HepG2 (cell line): ENCODE results near the gene PGAP3. TPM values are rescaled to one million over a fixed set of nuclear protein-coding genes. Genes with fewer than 3 reads are reported as not detected.

Experiments
- ATAC-seq: fragments of 200-7000 bp; cut with Tn5 transposase; 3 replicates; pipeline ENCODE4 v1.9.1; 2020; ENCODE audit warnings: mild to moderate bottlenecking, moderate library complexity
- BruUV-seq: library from RNA; stranded (reverse); fragments of 400-500 nt; replicated peaks from 2 replicates; lab custom pipeline; 2021; lab: Mats Ljungman, UMichigan
- CTCF ChIA-PET: fragments of 300-600 bp; formaldehyde crosslinking; extraction: SDS; loops from one replicate; lab custom pipeline; 2021; ENCODE audit warnings: low total read pairs, inconsistent platforms, low intra/inter-chr PET ratio; lab: Yijun Ruan, JAX
- POLR2A ChIA-PET: fragments of 350-600 bp; sonication (Branson Sonifier 250); formaldehyde crosslinking; loops from one replicate; lab custom pipeline; 2020; ENCODE audit warnings: antibody characterized with exemption, inconsistent platforms; lab: Yijun Ruan, JAX
- DNase-seq: peaks from one replicate; pipeline ENCODE4 v3.0.0-alpha.2; 2015; ENCODE audit warnings: low spot score
- FAIRE-seq: peaks from 3 replicates; lab custom pipeline; 2011; peaks lifted over from hg19 to GRCh38; lab: Jason Lieb, UNC
- H2AFZ ChIP-seq: one replicate; pipeline ENCODE4 v1.6.1; 2011; ENCODE audit warnings: low read length, inconsistent platforms
- H3K27ac ChIP-seq: fragments of 300-600 bp; 3 replicates; pipeline ENCODE4 v1.8.0; 2011; ENCODE audit warnings: mixed run types, mild to moderate bottlenecking, mixed read lengths, low read length, inconsistent platforms; ENCODE audit not compliant: insufficient read depth; ENCODE audit errors: extremely low read length
- H3K27me3 ChIP-seq, 2 experiments: fragments of 200-600 bp in 1 of 2; 2 replicates in 1 of 2; 3 replicates in 1 of 2; pipeline versions ENCODE4 v1.6.0 to v1.8.0; 2011; ENCODE audit warnings: low read length in 2 of 2, mild to moderate bottlenecking in 2 of 2, moderate library complexity in 2 of 2, inconsistent platforms in 1 of 2; ENCODE audit not compliant: insufficient read depth in 2 of 2, control insufficient read depth in 1 of 2
- H3K36me3 ChIP-seq, 2 experiments: fragments of 200-600 bp in 1 of 2; replicated peaks in 1 of 2; 2 replicates in 1 of 2; 3 replicates in 1 of 2; pipeline versions ENCODE4 v1.5.1 to v1.8.0; 2011; ENCODE audit warnings: low read length in 2 of 2, inconsistent platforms in 1 of 2; ENCODE audit not compliant: insufficient read depth in 2 of 2, control insufficient read depth in 1 of 2
- H3K4me1 ChIP-seq: 2 replicates; pipeline ENCODE4 v1.5.1; 2012; ENCODE audit warnings: low read length, inconsistent platforms; ENCODE audit not compliant: insufficient read depth
- H3K4me2 ChIP-seq: 2 replicates; pipeline ENCODE4 v1.6.0; 2011; ENCODE audit warnings: low read depth, low read length, inconsistent platforms
- H3K4me3 ChIP-seq, 3 experiments: fragments of 200-600 bp in 1 of 3; sonication (generic), shearing (Covaris generic) in 1 of 3; replicated peaks in 1 of 3; 2 replicates each; pipeline ENCODE4 v1.5.1; 2011 to 2016; ENCODE audit warnings: low read length in 3 of 3, inconsistent platforms in 2 of 3, low read depth in 2 of 3, mild to moderate bottlenecking in 2 of 3, control low read depth in 1 of 3, mixed read lengths in 1 of 3; ENCODE audit not compliant: insufficient read depth in 1 of 3
- H3K79me2 ChIP-seq: one replicate; pipeline ENCODE4 v1.6.1; 2011; ENCODE audit warnings: low read length, inconsistent platforms; ENCODE audit not compliant: insufficient read depth
- H3K9ac ChIP-seq: 2 replicates; pipeline ENCODE4 v1.6.0; 2011; ENCODE audit warnings: mild to moderate bottlenecking, low read depth, low read length, inconsistent platforms; ENCODE audit not compliant: insufficient read depth
- H3K9me3 ChIP-seq: 2 replicates; pipeline ENCODE4 v1.5.1; 2012; ENCODE audit warnings: mild to moderate bottlenecking, low read length
- H4K20me1 ChIP-seq: 2 replicates; pipeline ENCODE4 v1.6.0; 2011; ENCODE audit warnings: inconsistent platforms, mild to moderate bottlenecking, low read length, moderate library complexity; ENCODE audit not compliant: insufficient read depth
- AGO2 ChIP-seq: fragments of 200-400 bp; formaldehyde crosslinking; optimal IDR thresholded peaks from 2 replicates; pipeline ENCODE3; 2017; ENCODE audit warnings: mild to moderate bottlenecking, low read depth, low read length, moderate library complexity
- DZIP1 ChIP-seq: sonication (generic); formaldehyde crosslinking; IDR thresholded peaks from 2 replicates; pipeline ENCODE4 v1.5.0; 2020; ENCODE audit warnings: mild to moderate bottlenecking, missing genetic modification reagents
- MBNL3 ChIP-seq: fragments of 250-450 bp; sonication (Bioruptor Pico); conservative IDR thresholded peaks from 2 replicates; pipeline ENCODE4 v1.8.0; 2022; ENCODE audit warnings: mild to moderate bottlenecking, inconsistent platforms
- ZBTB10 ChIP-seq: sonication (generic); formaldehyde crosslinking; IDR thresholded peaks from 2 replicates; pipeline ENCODE4 v1.4.0; 2020; ENCODE audit warnings: missing genetic modification reagents, borderline replicate concordance
- ZFP36 ChIP-seq: fragments of 150-350 bp; IDR thresholded peaks from 2 replicates; pipeline ENCODE4 v1.6.1; 2018; ENCODE audit warnings: borderline replicate concordance, low read length, low read depth; ENCODE audit not compliant: partially characterized antibody
- ZNF296 ChIP-seq: sonication (generic); formaldehyde crosslinking; conservative IDR thresholded peaks from 2 replicates; pipeline ENCODE4 v1.5.0; 2020; ENCODE audit warnings: mild to moderate bottlenecking, missing genetic modification reagents
- ZZZ3 ChIP-seq: sonication (generic); formaldehyde crosslinking; IDR thresholded peaks from 2 replicates; pipeline ENCODE4 v1.4.0; 2020; ENCODE audit warnings: missing genetic modification reagents, mild to moderate bottlenecking, borderline replicate concordance
- WGBS: methylation state at CpG from one replicate; pipeline ENCODE4 v1.1.6; 2017; ENCODE audit warnings: low lambda C conversion rate; 5-methylcytosine and 5-hydroxymethylcytosine counted together
- in situ Hi-C: cut with HindIII; loops from 2 replicates; pipeline ENCODE4 v1.10.0; 2017; ENCODE audit warnings: low pct_unique_long_range_greater_than_20kb; ENCODE audit not compliant: extremely low pct_ligation_motif_present
- intact Hi-C: fragments of 100-400 bp; cut with micrococcal nuclease; formaldehyde crosslinking; loops from one replicate; pipeline ENCODE4 v1.10.0; 2022; ENCODE audit not compliant: unreplicated experiment
- polyA plus RNA-seq, 8 experiments: library from polyadenylated mRNA; depleted of rRNA in 3 of 8; stranded (reverse) in 7 of 8; unstranded in 1 of 8; fragments of >200 nt; fragmentation: Illumina TruSeq in 4 of 8; extraction: Trizol in 4 of 8; gene quantifications; 2 replicates each; pipeline versions ENCODE4 v1.2.1 to v1.2.3, GENCODE V29; 2011 to 2016; ENCODE audit warnings: low read depth in 4 of 8, missing spikeins in 1 of 8, mixed read lengths in 1 of 8; ENCODE audit not compliant: insufficient read depth in 1 of 8
- total RNA-seq, 5 experiments: library from RNA; depleted of rRNA; stranded (reverse); fragments of >200 nt; fragmentation: Illumina TruSeq; extraction: Trizol; gene quantifications; 2 replicates each; pipeline ENCODE4 v1.2.3, GENCODE V29; 2016; ENCODE audit warnings: low read depth in 1 of 5
- TF ChIP-seq, protein P1 (sequence below): sonication (generic); formaldehyde crosslinking; conservative IDR thresholded peaks from 2 replicates; pipeline ENCODE4 v1.8.1; 2023; ENCODE audit warnings: missing genetic modification reagents
- TF ChIP-seq, protein P2 (sequence below): sonication (generic); formaldehyde crosslinking; IDR thresholded peaks from 2 replicates; pipeline ENCODE4 v1.8.1; 2022; ENCODE audit warnings: low read depth, mild to moderate bottlenecking, missing genetic modification reagents

Gene PGAP3
- total and polyA plus RNA-seq, 2 of the 13 experiments (the other 11 are each of a cell fraction or from before 2014, with no cell fraction given): 11.9 to 14.6 TPM

DNA sequence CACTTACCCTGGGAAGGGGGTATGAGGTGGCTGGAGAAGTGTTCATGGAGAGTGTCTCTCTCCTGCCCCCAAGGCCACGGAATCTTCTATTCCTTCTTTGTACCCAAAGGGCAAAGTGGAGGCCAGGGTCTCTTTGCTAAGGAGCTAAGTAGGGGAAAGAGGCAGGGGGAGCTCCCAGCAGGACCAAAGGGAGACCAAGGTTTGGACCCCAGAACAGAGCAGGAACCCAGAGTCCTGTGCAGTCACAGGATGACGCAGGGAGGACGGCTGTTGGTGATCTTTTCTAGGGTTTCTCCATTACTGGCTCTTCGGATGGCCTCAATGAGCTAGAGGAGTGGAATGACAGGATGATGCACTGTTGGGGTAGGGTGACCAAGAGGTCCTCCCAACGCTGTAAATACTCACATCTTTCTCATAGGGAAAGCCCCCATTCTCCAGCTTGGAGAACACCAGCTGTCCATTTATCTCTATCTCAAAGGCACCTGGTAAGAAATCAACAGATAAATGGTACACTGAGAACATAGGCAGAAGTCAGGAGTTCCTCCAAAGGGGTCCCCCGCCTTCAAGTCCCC, 41.5 kb upstream of the PGAP3 start (continued):
- TF ChIP-seq ZZZ3 (CRISPR knock-in tag): no peak
- TF ChIP-seq MBNL3 (CRISPR knock-in tag): no peak
- TF ChIP-seq ZNF296 (CRISPR knock-in tag): 0 out of 2 replicates have a peak, but pooled peaks have one; percentile 33
- TF ChIP-seq, protein P1, sequence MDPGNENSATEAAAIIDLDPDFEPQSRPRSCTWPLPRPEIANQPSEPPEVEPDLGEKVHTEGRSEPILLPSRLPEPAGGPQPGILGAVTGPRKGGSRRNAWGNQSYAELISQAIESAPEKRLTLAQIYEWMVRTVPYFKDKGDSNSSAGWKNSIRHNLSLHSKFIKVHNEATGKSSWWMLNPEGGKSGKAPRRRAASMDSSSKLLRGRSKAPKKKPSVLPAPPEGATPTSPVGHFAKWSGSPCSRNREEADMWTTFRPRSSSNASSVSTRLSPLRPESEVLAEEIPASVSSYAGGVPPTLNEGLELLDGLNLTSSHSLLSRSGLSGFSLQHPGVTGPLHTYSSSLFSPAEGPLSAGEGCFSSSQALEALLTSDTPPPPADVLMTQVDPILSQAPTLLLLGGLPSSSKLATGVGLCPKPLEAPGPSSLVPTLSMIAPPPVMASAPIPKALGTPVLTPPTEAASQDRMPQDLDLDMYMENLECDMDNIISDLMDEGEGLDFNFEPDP (CRISPR knock-in tag): 0 out of 2 replicates have a peak, but pooled peaks have one; percentile 45
- TF ChIP-seq ZBTB10: no peak

DNA sequence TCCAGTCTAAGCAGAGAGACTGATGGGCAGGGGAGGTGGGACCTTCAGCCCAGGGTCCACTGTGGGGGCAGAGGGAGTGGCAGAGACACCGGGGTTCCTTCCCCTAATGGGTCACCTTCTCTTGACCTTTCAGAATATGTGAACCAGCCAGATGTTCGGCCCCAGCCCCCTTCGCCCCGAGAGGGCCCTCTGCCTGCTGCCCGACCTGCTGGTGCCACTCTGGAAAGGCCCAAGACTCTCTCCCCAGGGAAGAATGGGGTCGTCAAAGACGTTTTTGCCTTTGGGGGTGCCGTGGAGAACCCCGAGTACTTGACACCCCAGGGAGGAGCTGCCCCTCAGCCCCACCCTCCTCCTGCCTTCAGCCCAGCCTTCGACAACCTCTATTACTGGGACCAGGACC, 39.7 kb upstream of the PGAP3 start:
- in situ Hi-C loops: no loop called here
- no TSS peak for BruUV-seq
- TF ChIP-seq DZIP1 (CRISPR knock-in tag): no peak
- peak; percentile 90 for TF ChIP-seq AGO2
- TF ChIP-seq, protein P2, sequence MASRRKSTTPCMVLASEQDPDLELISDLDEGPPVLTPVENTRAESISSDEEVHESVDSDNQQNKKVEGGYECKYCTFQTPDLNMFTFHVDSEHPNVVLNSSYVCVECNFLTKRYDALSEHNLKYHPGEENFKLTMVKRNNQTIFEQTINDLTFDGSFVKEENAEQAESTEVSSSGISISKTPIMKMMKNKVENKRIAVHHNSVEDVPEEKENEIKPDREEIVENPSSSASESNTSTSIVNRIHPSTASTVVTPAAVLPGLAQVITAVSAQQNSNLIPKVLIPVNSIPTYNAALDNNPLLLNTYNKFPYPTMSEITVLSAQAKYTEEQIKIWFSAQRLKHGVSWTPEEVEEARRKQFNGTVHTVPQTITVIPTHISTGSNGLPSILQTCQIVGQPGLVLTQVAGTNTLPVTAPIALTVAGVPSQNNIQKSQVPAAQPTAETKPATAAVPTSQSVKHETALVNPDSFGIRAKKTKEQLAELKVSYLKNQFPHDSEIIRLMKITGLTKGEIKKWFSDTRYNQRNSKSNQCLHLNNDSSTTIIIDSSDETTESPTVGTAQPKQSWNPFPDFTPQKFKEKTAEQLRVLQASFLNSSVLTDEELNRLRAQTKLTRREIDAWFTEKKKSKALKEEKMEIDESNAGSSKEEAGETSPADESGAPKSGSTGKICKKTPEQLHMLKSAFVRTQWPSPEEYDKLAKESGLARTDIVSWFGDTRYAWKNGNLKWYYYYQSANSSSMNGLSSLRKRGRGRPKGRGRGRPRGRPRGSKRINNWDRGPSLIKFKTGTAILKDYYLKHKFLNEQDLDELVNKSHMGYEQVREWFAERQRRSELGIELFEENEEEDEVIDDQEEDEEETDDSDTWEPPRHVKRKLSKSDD (CRISPR knock-in tag): no peak
- no peak for TF ChIP-seq ZFP36

More for the DNA sequence above, 39.7 kb upstream of the PGAP3 start:
- peaks cover 4% of the 10 kb centered on the region for H3K79me2 ChIP-seq
- peaks cover 19 to 56% of the 10 kb centered on the region in 2 experiments; a peak in 4 of 5 replicates for H3K36me3 ChIP-seq
- ChIA-PET POLR2A (interaction anchor here (3.3 kb wide), 1 partner anchor 26 kb away, joined by 69 read pairs; the partner anchor contains the start of gene ERBB2), CTCF (no interaction called here)
- no peaks in the 10 kb centered on the region for H3K27me3 ChIP-seq
- ATAC-seq (no peak), DNase-seq (no peak), FAIRE-seq (no peak)
- H3K9ac ChIP-seq: no peak overlapping the region
- H3K4me2 ChIP-seq: no peak overlapping the region
- intact Hi-C loops: no loop called here
- WGBS: 93% methylated on average over 10 of the region's 10 CpGs
- no peak overlapping the region for H3K27ac ChIP-seq
- H3K4me3 ChIP-seq: no peak overlapping the region
- no peaks in the 10 kb centered on the region for H4K20me1 ChIP-seq
- no peak overlapping the region for H2AFZ ChIP-seq
- H3K4me1 ChIP-seq: peaks cover 19% of the 10 kb centered on the region
- H3K9me3 ChIP-seq: no peaks in the 10 kb centered on the region
